ENCODE results near the gene ABI3BP.

Gene ABI3BP

DNA sequence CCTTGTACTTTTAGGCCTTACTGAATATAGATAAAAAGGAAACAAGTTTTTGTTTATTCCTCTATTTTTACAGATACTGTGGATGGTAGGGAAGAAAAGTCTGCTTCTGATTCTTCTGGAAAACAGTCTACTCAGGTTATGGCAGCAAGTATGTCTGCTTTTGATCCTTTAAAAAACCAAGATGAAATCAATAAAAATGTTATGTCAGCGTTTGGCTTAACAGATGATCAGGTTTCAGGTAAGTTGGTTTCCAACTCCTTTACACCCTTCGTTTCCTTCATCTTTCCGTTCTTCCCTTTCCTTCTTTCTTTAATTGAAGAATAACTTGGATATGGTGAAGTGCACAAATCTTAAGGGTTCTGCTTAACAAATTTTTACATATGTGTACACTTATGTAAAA lies 260.8 kb downstream of the ABI3BP start:
- Histone ChIP-seq H3K9me3 (ENCODE audit: insufficient read depth, low read depth, low read length) (no peaks in the 10 kb centered on the region), H2AFZ (ENCODE audit: low read length) (no peak overlapping the region), H3K79me2 (ENCODE audit: insufficient read depth, low read length) (peaks cover 33% of the 10 kb centered on the region), H3K36me3 (ENCODE audit: insufficient read depth, low read length) (peaks cover 89% of the 10 kb centered on the region), H3K9ac (ENCODE audit: low read depth, low read length, poor library complexity, severe bottlenecking) (no peak overlapping the region), H3K27me3 (ENCODE audit: insufficient read depth, low read length, poor library complexity, severe bottlenecking) (no peaks in the 10 kb centered on the region), H3K4me1 (ENCODE audit: insufficient read depth, low read length, poor library complexity, severe bottlenecking) (no peaks in the 10 kb centered on the region), H3K9me2 (replicated peaks; ENCODE audit: low read depth, low read length) (no peaks in the 10 kb centered on the region), H3K4me2 (ENCODE audit: low read depth, low read length, poor library complexity, severe bottlenecking) (no peak overlapping the region), H3K4me3 (ENCODE audit: low read length, poor library complexity, severe bottlenecking) (no peak overlapping the region), H3F3A (ENCODE audit: low read depth) (no peaks in the 10 kb centered on the region), H4K20me1 (ENCODE audit: insufficient read depth, low read length, poor library complexity, severe bottlenecking) (peaks cover 10% of the 10 kb centered on the region)
- TF ChIP-seq, protein P1, sequence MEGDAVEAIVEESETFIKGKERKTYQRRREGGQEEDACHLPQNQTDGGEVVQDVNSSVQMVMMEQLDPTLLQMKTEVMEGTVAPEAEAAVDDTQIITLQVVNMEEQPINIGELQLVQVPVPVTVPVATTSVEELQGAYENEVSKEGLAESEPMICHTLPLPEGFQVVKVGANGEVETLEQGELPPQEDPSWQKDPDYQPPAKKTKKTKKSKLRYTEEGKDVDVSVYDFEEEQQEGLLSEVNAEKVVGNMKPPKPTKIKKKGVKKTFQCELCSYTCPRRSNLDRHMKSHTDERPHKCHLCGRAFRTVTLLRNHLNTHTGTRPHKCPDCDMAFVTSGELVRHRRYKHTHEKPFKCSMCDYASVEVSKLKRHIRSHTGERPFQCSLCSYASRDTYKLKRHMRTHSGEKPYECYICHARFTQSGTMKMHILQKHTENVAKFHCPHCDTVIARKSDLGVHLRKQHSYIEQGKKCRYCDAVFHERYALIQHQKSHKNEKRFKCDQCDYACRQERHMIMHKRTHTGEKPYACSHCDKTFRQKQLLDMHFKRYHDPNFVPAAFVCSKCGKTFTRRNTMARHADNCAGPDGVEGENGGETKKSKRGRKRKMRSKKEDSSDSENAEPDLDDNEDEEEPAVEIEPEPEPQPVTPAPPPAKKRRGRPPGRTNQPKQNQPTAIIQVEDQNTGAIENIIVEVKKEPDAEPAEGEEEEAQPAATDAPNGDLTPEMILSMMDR (conservative IDR thresholded peaks at IDR 0.05; ENCODE audit: low read length), result no peak
- no peak for TF ChIP-seq EZH2phosphoT487 (IDR thresholded peaks at IDR 0.05; ENCODE audit: borderline replicate concordance)

DNA sequence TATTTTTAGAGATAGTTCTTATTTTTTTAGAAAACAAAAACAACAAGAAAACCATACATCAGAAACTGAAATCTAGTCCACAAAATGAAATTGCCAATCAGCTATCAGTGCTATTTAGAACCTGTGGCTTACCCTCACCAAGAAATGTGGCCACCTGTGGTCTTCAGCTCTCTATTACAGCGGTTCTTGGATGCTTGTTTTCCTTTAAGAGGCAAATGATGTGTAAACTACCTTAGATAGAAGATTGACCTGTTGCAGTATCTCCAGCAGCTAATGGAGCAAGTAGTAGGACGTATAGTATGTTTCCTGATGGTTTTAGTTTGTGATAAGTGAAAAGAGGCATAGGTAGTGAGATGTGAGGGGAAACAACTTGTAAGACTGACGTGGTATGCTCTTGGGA lies 262.7 kb downstream of the ABI3BP start:
- TF ChIP-seq, protein P1 (conservative IDR thresholded peaks at IDR 0.05; ENCODE audit: low read length), result no peak
- TF ChIP-seq EZH2phosphoT487 (IDR thresholded peaks at IDR 0.05; ENCODE audit: borderline replicate concordance), result no peak
- Histone ChIP-seq H3K4me2 (ENCODE audit: low read depth, low read length, poor library complexity, severe bottlenecking) (no peak overlapping the region), H3K9me3 (ENCODE audit: insufficient read depth, low read depth, low read length) (no peaks in the 10 kb centered on the region), H4K20me1 (ENCODE audit: insufficient read depth, low read length, poor library complexity, severe bottlenecking) (peaks cover 26% of the 10 kb centered on the region), H3K4me1 (ENCODE audit: insufficient read depth, low read length, poor library complexity, severe bottlenecking) (no peaks in the 10 kb centered on the region), H3K4me3 (ENCODE audit: low read length, poor library complexity, severe bottlenecking) (no peak overlapping the region), H3F3A (ENCODE audit: low read depth) (no peaks in the 10 kb centered on the region), H3K36me3 (ENCODE audit: insufficient read depth, low read length) (peaks cover 85% of the 10 kb centered on the region), H2AFZ (ENCODE audit: low read length) (no peak overlapping the region), H3K9ac (ENCODE audit: low read depth, low read length, poor library complexity, severe bottlenecking) (no peak overlapping the region), H3K9me2 (replicated peaks; ENCODE audit: low read depth, low read length) (no peaks in the 10 kb centered on the region), H3K79me2 (ENCODE audit: insufficient read depth, low read length) (peaks cover 44% of the 10 kb centered on the region), H3K27me3 (ENCODE audit: insufficient read depth, low read length, poor library complexity, severe bottlenecking) (no peaks in the 10 kb centered on the region)

DNA sequence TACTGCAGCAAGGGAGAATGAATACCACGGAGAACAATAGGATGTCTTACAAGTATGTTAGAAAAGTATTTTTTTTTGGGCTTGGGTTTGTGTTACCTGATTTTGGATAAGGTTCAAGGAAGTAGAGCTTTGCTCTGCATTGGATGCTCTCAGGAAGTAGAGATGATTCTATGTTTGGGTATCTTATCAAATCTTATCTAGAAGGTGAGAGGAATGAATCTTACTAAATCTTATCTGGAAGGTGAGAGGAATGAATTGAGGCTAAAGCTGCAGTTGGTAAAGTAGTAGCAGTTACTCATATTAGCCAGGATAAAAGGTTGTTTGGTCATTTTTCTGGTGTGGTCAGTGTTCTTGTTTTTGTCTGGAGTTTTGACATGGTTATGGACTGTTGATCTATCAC lies 266.5 kb downstream of the ABI3BP start:
- Histone ChIP-seq H3K27me3 (ENCODE audit: insufficient read depth, low read length, poor library complexity, severe bottlenecking) (no peaks in the 10 kb centered on the region), H4K20me1 (ENCODE audit: insufficient read depth, low read length, poor library complexity, severe bottlenecking) (peaks cover 26% of the 10 kb centered on the region), H3K79me2 (ENCODE audit: insufficient read depth, low read length) (peaks cover 33% of the 10 kb centered on the region; the same call in 1 of the 2 replicates), H3K4me1 (ENCODE audit: insufficient read depth, low read length, poor library complexity, severe bottlenecking) (no peaks in the 10 kb centered on the region), H3K9ac (ENCODE audit: low read depth, low read length, poor library complexity, severe bottlenecking) (no peak overlapping the region), H3K4me3 (ENCODE audit: low read length, poor library complexity, severe bottlenecking) (no peak overlapping the region), H3K4me2 (ENCODE audit: low read depth, low read length, poor library complexity, severe bottlenecking) (no peak overlapping the region), H3K9me3 (ENCODE audit: insufficient read depth, low read depth, low read length) (no peaks in the 10 kb centered on the region; the same call in 1 of the 2 replicates), H2AFZ (ENCODE audit: low read length) (no peak overlapping the region), H3K36me3 (ENCODE audit: insufficient read depth, low read length) (peaks cover 79% of the 10 kb centered on the region), H3F3A (ENCODE audit: low read depth) (no peaks in the 10 kb centered on the region), H3K9me2 (replicated peaks; ENCODE audit: low read depth, low read length) (no peaks in the 10 kb centered on the region)
- TF ChIP-seq, protein P1 (conservative IDR thresholded peaks at IDR 0.05; ENCODE audit: low read length), result no peak
- no peak for TF ChIP-seq EZH2phosphoT487 (IDR thresholded peaks at IDR 0.05; ENCODE audit: borderline replicate concordance)

Measured in Loucy (cell line).